Sigmoid colon (tissue), 7 donors: ENCODE measurements around the gene ARHGAP25. TPM values are rescaled to one million over a fixed set of nuclear protein-coding genes. Genes with fewer than 3 reads are reported as not detected.
A peak's percentile ranks its signal among the peaks of the same experiment; 100 is the strongest.

Experiments
- DNase-seq: peaks from one replicate; pipeline ENCODE4 v3.0.0-alpha.2; 2019
- H3K27ac ChIP-seq, 4 donors: fragments of 200-600 bp; sonication (generic); one replicate each; pipeline ENCODE4 v1.5.1; 2016 to 2019; ENCODE audit warnings: mild to moderate bottlenecking in 1 of 4
- H3K27me3 ChIP-seq, 3 donors: fragments of 200-600 bp; sonication (generic); one replicate each; pipeline ENCODE4 v1.5.1; 2019; ENCODE audit warnings: mild to moderate bottlenecking in 1 of 3
- H3K36me3 ChIP-seq, 4 donors: fragments of 200-600 bp; sonication (generic); one replicate each; pipeline ENCODE4 v1.5.1; 2016 to 2019
- H3K4me1 ChIP-seq, 4 donors: fragments of 200-600 bp; sonication (generic); one replicate each; pipeline ENCODE4 v1.5.1; 2017 to 2019
- H3K4me3 ChIP-seq, 4 donors: fragments of 200-600 bp; sonication (generic); one replicate each; pipeline ENCODE4 v1.5.1; 2017 to 2019; ENCODE audit warnings: mild to moderate bottlenecking in 2 of 4, moderate library complexity in 1 of 4
- H3K9me3 ChIP-seq, 4 donors: fragments of 200-600 bp in 3 of 4; sonication (generic) in 3 of 4; one replicate each; pipeline versions ENCODE4 v1.5.1 to v1.6.1; 2013 to 2019
- CTCF ChIP-seq, 4 experiments: fragments of 450-650 bp in 3 of 4; fragments of 200-600 bp in 1 of 4; IDR thresholded peaks; one replicate each; pipeline ENCODE4 v1.5.1; 2016 to 2019; ENCODE audit warnings: antibody characterized with exemption in 4 of 4, mild to moderate bottlenecking in 3 of 4, moderate library complexity in 2 of 4
- EP300 ChIP-seq, 4 donors: sonication (generic); formaldehyde crosslinking; IDR thresholded peaks; one replicate each; pipeline ENCODE4 v1.6.1; 2017; ENCODE audit warnings: antibody characterized with exemption in 4 of 4
- POLR2A ChIP-seq, 2 donors: fragments of 450-650 bp; IDR thresholded peaks; one replicate each; pipeline ENCODE4 v1.6.1; 2016; ENCODE audit warnings: antibody characterized with exemption in 2 of 2, mild to moderate bottlenecking in 2 of 2, moderate library complexity in 2 of 2
- POLR2AphosphoS5 ChIP-seq, 4 donors: sonication (generic); formaldehyde crosslinking; IDR thresholded peaks; one replicate each; pipeline ENCODE4 v1.6.1; 2017; ENCODE audit warnings: antibody characterized with exemption in 4 of 4
- WGBS, 2 donors: extraction: QIAGEN DNeasy Blood & Tissue Kit; methylation state at CpG; one replicate each; pipeline ENCODE4 v1.1.7; 2013; 5-methylcytosine and 5-hydroxymethylcytosine counted together
- intact Hi-C: fragments of 100-400 bp; cut with DNase I; formaldehyde crosslinking; loops from one replicate; pipeline ENCODE4 v1.15.1; 2023
- polyA plus RNA-seq, 3 donors: library from polyadenylated mRNA; stranded (reverse); fragments of 200-250 nt; gene quantifications; one replicate each; pipeline ENCODE4 v1.2.3, GENCODE V29; 2013
- total RNA-seq, 4 donors: library from RNA; depleted of rRNA; stranded (reverse); fragments of >200 nt; gene quantifications; one replicate each; pipeline ENCODE4 v1.1.0, GENCODE V29; 2016
- donor health status: healthy with polysubstance abuse.
- donor health status: Bipolar disorder and iron deficiency.
- donor health status: healthy.

The ARHGAP25 gene
- total and polyA plus RNA-seq, 7 donors = 2.6 to 18.1 (median 5.8) TPM

GRCh38 chr2:68715353-68716041 lies 19.1 kb upstream of the ARHGAP25 start:
- Histone ChIP-seq H3K36me3 (no peaks in the 10 kb centered on the region), H3K9me3 (no peaks in the 10 kb centered on the region), H3K27me3 (no peaks in the 10 kb centered on the region), H3K27ac (no peak overlapping the region), H3K4me1 (peaks cover 0 to 5% (median 0%) of the 10 kb centered on the region in 4 donors), H3K4me3 (no peak overlapping the region)
- DNase-seq = no peak
- 31 to 60% methylated on average over 13 of the region's 13 CpGs for WGBS, 2 donors
- TF ChIP-seq CTCF (IDR thresholded peaks at IDR 0.05) (peak in 3 of 4 experiments; percentile 37 to 61 (median 46)), POLR2AphosphoS5 (IDR thresholded peaks at IDR 0.05) (no peak)
- intact Hi-C loops = loop anchor here (5.0 kb wide), 1 partner anchor 248 kb away; the partner anchor contains the start of genes APLF and FBXO48

- intact Hi-C loops = loop anchor here (5.0 kb wide), 1 partner anchor 249 kb away; the partner anchor contains the start of genes APLF and FBXO48
- TF ChIP-seq POLR2AphosphoS5 (IDR thresholded peaks at IDR 0.05) (no peak), EP300 (IDR thresholded peaks at IDR 0.05) (no peak), POLR2A (IDR thresholded peaks at IDR 0.05) (no peak), CTCF (IDR thresholded peaks at IDR 0.05) (no peak)
- no peak for DNase-seq
- no peak overlapping the region for H3K27ac ChIP-seq
- no peaks in the 10 kb centered on the region for H3K27me3 ChIP-seq
- no peak overlapping the region for H3K4me3 ChIP-seq
- whole genome bisulfite sequencing, 2 donors = 71 to 88% methylated on average over 8 of the region's 8 CpGs
- H3K4me1 ChIP-seq = peaks cover 0 to 5% (median 0%) of the 10 kb centered on the region in 4 donors
- H3K9me3 ChIP-seq = no peaks in the 10 kb centered on the region
- no peaks in the 10 kb centered on the region for H3K36me3 ChIP-seq
These were observed 17.9 kb upstream of the ARHGAP25 start for GRCh38 chr2:68716604-68717304.

GRCh38 chr2:68717305-68717661 lies 17.3 kb upstream of the ARHGAP25 start:
- no peaks in the 10 kb centered on the region for H3K27me3 ChIP-seq
- no peak for DNase-seq
- no peaks in the 10 kb centered on the region for H3K9me3 ChIP-seq
- H3K4me3 ChIP-seq = no peak overlapping the region
- no peak overlapping the region for H3K27ac ChIP-seq
- intact Hi-C loops = loop anchor here (5.0 kb wide), 1 partner anchor 250 kb away; the partner anchor contains the start of genes APLF and FBXO48
- H3K36me3 ChIP-seq = no peaks in the 10 kb centered on the region
- TF ChIP-seq CTCF (IDR thresholded peaks at IDR 0.05) = no peak
- TF ChIP-seq POLR2A (IDR thresholded peaks at IDR 0.05) = no peak
- no peak for TF ChIP-seq POLR2AphosphoS5 (IDR thresholded peaks at IDR 0.05)
- TF ChIP-seq EP300 (IDR thresholded peaks at IDR 0.05) = no peak
- peaks cover 0 to 5% (median 0%) of the 10 kb centered on the region in 4 donors for H3K4me1 ChIP-seq
- 74 to 88% methylated on average over 3 of the region's 3 CpGs for WGBS, 2 donors

- intact Hi-C loops = loop anchor here (5.0 kb wide), 1 partner anchor 253 kb away; the partner anchor contains the start of genes APLF and FBXO48
- Histone ChIP-seq H3K36me3 (no peaks in the 10 kb centered on the region), H3K27ac (no peak overlapping the region), H3K27me3 (no peaks in the 10 kb centered on the region), H3K4me3 (no peak overlapping the region), H3K4me1 (peaks cover 0 to 5% (median 0%) of the 10 kb centered on the region in 4 donors), H3K9me3 (no peaks in the 10 kb centered on the region)
- TF ChIP-seq CTCF (IDR thresholded peaks at IDR 0.05) (no peak), EP300 (IDR thresholded peaks at IDR 0.05) (no peak), POLR2AphosphoS5 (IDR thresholded peaks at IDR 0.05) (no peak), POLR2A (IDR thresholded peaks at IDR 0.05) (no peak)
- DNase-seq = no peak
- 77 to 92% methylated on average over 4 of the region's 4 CpGs for WGBS, 2 donors
These were observed 14.7 kb upstream of the ARHGAP25 start for GRCh38 chr2:68719912-68720311.
